ENCODE measurements around the gene BRD8.

- TF ChIP-seq EZH2 (IDR thresholded peaks at IDR 0.05) (no peak), POLR2AphosphoS5 (IDR thresholded peaks at IDR 0.05; ENCODE audit: borderline replicate concordance, low read depth, low read length) (no peak), FOXP2 (optimal IDR thresholded peaks at IDR 0.05; ENCODE audit: control extremely low read depth, extremely low read length, insufficient read depth) (no peak)
Measured at GRCh38 chr5:138212828-138213160, 34.4 kb upstream of the BRD8 start.
